Vagina (tissue), 2 donors: ENCODE data around the gene HSD17B13.

ENCODE experiments used
- CTCF ChIP-seq, 3 experiments: fragments of 450-650 bp in 2 of 3; fragments of 200-600 bp in 1 of 3; sonication (generic) in 1 of 3; IDR thresholded peaks; one replicate each; pipeline ENCODE4 v1.5.1; 2017 to 2019; ENCODE audit warnings: antibody characterized with exemption in 3 of 3, mild to moderate bottlenecking in 2 of 3, moderate library complexity in 2 of 3
- POLR2A ChIP-seq, 2 donors: fragments of 450-650 bp; IDR thresholded peaks; one replicate each; pipeline ENCODE4 v1.6.1; 2017; ENCODE audit warnings: antibody characterized with exemption in 2 of 2, mild to moderate bottlenecking in 2 of 2, moderate library complexity in 2 of 2

DNA sequence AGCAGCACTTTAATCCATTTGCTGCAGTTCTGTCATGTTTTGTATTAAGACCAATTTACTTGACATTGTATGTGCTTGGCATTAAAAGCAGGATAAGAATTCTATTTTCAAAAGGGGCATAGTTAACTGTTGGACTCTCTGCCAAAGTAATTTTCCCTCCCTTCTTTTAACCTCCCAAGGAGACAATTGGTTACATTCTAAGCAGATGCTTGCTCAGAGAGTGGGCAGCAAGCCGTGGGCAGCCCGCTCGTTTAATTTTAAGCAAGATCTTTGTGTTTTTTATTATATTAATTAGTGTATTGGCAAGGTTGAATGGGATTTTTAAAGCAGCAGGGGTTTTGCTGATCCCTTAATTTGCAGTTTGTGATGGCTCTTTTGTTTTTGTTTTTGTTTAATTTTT lies 65.2 kb downstream of the HSD17B13 start:
- no peak for TF ChIP-seq CTCF (IDR thresholded peaks at IDR 0.05)
- TF ChIP-seq POLR2A (IDR thresholded peaks at IDR 0.05) = no peak
